C4-2B (cell line): ENCODE data around the gene CSNK2A1.

Experiments
- H3K27ac ChIP-seq: fragments of 450-650 bp; 2 replicates; pipeline ENCODE4 v1.5.1; 2017
- ZFX ChIP-seq: fragments of 450-650 bp; IDR thresholded peaks from 2 replicates; pipeline ENCODE4 v1.6.1; 2017
- TF ChIP-seq, protein P1 (sequence below): fragments of 450-650 bp; conservative IDR thresholded peaks from 2 replicates; pipeline ENCODE4 v1.5.1; 2017; ENCODE audit warnings: mild to moderate bottlenecking

Gene CSNK2A1

DNA sequence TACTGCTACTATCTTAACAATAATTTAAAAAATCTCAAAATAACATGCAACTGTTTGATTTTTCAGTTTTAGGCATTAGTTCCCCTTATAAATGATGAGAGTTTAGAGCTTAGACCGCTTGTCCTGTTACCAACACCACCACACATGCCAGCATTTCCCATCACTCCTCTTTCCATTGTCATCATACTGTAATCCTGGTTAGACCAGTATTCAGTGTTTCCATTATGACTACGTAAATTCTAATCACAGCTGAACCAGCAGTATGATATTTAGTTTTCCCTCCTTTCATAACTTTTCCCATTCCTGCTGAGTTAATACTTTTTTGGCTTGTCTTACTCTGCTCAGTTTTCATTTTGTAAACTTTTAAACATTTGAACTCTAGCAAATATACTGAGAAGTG is 69.0 kb downstream of the CSNK2A1 start:
- H3K27ac ChIP-seq: no peak overlapping the region
- TF ChIP-seq, protein P1, sequence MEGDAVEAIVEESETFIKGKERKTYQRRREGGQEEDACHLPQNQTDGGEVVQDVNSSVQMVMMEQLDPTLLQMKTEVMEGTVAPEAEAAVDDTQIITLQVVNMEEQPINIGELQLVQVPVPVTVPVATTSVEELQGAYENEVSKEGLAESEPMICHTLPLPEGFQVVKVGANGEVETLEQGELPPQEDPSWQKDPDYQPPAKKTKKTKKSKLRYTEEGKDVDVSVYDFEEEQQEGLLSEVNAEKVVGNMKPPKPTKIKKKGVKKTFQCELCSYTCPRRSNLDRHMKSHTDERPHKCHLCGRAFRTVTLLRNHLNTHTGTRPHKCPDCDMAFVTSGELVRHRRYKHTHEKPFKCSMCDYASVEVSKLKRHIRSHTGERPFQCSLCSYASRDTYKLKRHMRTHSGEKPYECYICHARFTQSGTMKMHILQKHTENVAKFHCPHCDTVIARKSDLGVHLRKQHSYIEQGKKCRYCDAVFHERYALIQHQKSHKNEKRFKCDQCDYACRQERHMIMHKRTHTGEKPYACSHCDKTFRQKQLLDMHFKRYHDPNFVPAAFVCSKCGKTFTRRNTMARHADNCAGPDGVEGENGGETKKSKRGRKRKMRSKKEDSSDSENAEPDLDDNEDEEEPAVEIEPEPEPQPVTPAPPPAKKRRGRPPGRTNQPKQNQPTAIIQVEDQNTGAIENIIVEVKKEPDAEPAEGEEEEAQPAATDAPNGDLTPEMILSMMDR: no peak
- TF ChIP-seq ZFX: no peak

DNA sequence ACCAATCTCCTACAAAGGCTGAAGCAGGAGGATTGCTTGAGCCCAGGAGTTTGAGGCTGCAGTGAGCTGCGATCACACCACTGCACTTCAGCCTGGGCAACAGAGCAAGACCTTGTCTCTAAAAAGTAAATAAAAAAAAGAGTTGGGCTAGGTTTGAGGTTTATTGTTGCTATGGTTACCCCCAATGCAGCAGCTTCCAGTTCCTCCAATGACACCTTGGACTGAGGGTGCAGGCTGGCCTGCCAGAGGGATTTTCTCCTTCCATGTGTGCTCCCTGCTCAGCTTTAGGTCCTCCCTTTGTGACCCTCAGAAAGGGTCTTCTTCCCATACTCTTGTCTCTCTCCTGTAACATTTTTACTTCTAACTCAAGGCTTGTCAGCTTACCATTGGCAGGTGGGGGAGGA is 70.7 kb downstream of the CSNK2A1 start:
- no peak overlapping the region for H3K27ac ChIP-seq
- TF ChIP-seq, protein P1: no peak
- no peak for TF ChIP-seq ZFX

DNA sequence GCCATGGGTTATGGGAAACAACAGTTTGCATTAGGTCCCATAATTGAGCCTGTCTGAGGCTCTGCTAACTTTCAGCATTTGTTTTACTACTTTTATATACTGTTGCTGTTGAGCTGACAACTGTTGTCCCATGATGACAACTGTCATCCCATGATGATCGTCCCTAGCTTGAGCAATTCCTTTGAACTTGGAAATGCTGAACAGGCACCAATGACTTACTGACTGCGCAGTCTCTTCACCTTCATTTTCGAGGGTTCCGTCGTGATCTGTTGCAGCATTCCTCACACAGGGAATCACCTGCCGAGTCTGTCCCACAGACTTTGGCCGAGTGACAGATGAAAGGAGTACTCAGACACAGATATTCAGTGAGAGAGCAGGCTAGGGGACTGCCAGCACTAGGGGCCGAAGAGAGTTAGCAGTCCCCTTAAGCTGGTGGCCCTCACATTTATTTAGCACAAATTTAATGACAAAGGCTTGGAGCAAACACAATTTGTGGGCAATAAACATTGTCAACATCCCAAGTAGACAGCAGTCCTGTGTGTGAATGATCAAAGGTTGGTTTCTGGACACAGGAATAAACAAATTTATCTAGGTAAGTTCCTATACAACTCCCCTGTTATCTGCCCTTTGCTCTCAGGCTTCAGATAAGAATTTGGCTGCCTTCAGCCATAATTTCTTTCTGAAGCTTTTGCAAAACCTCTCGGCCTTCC is 71.3 kb downstream of the CSNK2A1 start:
- TF ChIP-seq ZFX: no peak
- TF ChIP-seq, protein P1: no peak
- no peak overlapping the region for H3K27ac ChIP-seq

DNA sequence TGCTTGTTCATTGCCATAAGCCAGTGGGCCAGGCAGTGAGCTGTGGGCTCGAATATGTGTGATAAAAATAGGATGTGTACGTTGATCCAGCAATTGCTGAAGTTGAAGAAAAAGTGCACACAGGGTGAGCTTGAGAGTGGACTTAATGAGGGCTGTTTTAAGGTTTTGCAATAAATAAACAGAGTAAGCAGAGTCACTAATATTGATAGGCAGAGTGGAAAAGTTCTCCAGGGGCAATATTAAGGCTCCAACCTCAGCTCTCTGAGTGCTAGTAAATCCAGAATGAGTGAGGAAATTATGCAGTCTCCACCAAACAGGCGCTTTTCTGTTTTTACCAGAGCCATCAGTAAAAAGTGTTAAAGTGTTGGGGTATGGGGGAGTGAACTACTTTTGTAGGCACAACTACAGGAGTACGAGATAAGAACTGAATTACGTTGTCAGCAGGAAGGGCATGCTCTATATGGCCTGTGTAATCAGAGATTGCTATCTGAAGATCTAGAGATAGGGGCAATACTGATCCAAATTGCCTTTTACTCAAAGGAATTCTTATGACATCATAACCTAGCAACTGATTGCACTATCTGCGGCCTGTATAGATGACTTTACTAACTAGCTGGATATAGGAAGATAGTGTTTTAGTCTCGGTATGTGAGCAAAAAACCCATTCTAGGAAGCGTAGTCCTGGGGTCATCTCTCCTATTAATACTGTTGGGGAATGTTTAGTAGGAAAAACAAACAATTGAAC is 73.7 kb downstream of the CSNK2A1 start:
- TF ChIP-seq, protein P1: no peak
- TF ChIP-seq ZFX: no peak
- H3K27ac ChIP-seq: no peak overlapping the region

DNA sequence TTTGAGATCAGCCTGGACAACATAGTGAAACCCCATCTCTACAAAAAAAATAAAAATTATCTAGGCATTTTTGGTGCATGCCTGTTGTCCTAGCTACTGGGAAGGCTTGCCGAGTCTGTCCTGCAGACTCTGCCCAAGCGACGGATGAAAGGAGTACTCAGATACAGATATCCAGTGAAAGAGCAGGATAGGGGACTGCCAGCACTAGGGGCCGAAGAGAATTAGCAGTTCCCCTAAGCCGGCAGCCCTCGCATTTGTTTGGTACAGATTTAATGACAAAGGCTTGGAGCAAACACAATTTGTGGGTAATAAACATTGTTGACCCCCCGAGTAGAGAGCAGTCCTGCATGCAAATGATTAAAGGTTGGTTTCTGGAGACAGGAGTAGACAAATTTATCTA is 75.8 kb downstream of the CSNK2A1 start:
- TF ChIP-seq, protein P1: no peak
- TF ChIP-seq ZFX: no peak
- H3K27ac ChIP-seq: no peak overlapping the region

DNA sequence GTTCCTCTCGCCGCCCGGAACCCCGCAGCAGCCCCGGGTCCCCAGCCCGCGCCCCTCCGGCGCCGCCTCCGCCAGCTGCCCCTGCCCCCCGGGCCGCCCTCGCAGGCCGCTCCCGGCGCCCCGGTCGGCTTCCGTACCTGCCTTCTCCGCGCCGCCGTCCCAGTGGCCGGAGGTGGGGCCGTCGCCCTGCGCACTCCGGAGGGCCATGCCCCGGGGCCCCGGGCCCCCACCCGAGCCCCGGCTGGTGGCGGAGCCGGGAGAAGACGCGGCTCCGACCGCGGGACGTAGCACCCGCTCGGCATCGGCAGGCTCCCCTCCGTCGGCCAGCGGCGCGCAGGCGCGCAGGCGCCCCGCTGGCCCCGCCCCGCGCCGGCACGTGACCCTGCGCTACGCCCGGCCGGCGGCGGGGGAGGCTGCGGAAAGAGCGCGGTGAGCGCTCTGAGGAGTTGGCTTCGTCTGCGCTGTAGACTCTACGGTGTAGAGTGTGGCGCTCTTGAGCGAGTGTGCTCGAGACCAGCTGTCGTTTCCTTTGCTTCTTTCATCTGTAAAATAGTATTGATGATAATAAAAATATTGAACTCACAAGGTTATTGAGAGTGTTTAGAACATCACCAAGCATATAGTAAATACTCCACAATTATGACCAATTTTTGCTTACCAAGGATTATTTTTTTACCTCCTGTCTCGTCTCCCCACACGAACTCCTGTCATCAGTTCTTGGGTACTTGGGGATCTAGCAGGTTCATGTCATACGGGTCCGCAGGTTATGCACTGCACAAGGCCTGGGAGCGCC is 81.2 kb downstream of the CSNK2A1 start, which contains the start of gene TBC1D20:
TBC1D20 (minus strand) TSS at position 335 of the 793 bp plus-strand sequence; CDS start at position 207, 128 bp downstream.
- peak within 1 kb of the TSS; percentile 85 for H3K27ac ChIP-seq
- TF ChIP-seq ZFX: peak; percentile 81
- TF ChIP-seq, protein P1: peak; percentile 27
